ENCODE results near the gene MICALL1. TPM values are rescaled to one million over a fixed set of nuclear protein-coding genes. Genes with fewer than 3 reads are reported as not detected.

MICALL1 gene
- total RNA-seq, 1 donor from 2014 or later = 48.2 TPM

GRCh38 chr22:37922191-37922590, 16.1 kb downstream of the MICALL1 start:
- Mint-ChIP-seq H3K27me3 (ENCODE audit: low read depth) (no peaks in the 10 kb centered on the region), H3K4me1 (no peaks in the 10 kb centered on the region), H3K27ac (no peak overlapping the region), H3K9me3 (no peaks in the 10 kb centered on the region), H3K4me3 (no peak overlapping the region), H3K36me3 (peaks cover 17% of the 10 kb centered on the region)
- DNase-seq (ENCODE audit: low spot score in 2 of 2, unreplicated experiment in 2 of 2) = no peak
- TF ChIP-seq CTCF (IDR thresholded peaks at IDR 0.05; ENCODE audit: unreplicated experiment) = no peak

- H3K4me3 Mint-ChIP-seq = no peak overlapping the region
- H3K9me3 Mint-ChIP-seq = no peaks in the 10 kb centered on the region
- no peaks in the 10 kb centered on the region for H3K4me1 Mint-ChIP-seq
- H3K27ac Mint-ChIP-seq = no peak overlapping the region
- peaks cover 13% of the 10 kb centered on the region for H3K36me3 Mint-ChIP-seq
- no peaks in the 10 kb centered on the region for H3K27me3 Mint-ChIP-seq (ENCODE audit: low read depth)
- no peak for DNase-seq (ENCODE audit: low spot score in 2 of 2, unreplicated experiment in 2 of 2)
- TF ChIP-seq CTCF (IDR thresholded peaks at IDR 0.05; ENCODE audit: unreplicated experiment) = no peak
These were observed 17.8 kb downstream of the MICALL1 start for GRCh38 chr22:37923927-37924326.

GRCh38 chr22:37924386-37925065, 18.4 kb downstream of the MICALL1 start:
- Mint-ChIP-seq H3K4me1 (no peaks in the 10 kb centered on the region), H3K4me3 (no peak overlapping the region)
- DNase-seq (ENCODE audit: low spot score in 2 of 2, unreplicated experiment in 2 of 2) = no peak

GRCh38 chr22:37925330-37925729, 19.2 kb downstream of the MICALL1 start:
- Mint-ChIP-seq H3K4me1 (no peaks in the 10 kb centered on the region), H3K27ac (no peak overlapping the region), H3K27me3 (ENCODE audit: low read depth) (no peaks in the 10 kb centered on the region), H3K9me3 (no peaks in the 10 kb centered on the region), H3K4me3 (no peak overlapping the region), H3K36me3 (peaks cover 14% of the 10 kb centered on the region)
- DNase-seq (ENCODE audit: low spot score in 2 of 2, unreplicated experiment in 2 of 2) = no peak
- TF ChIP-seq CTCF (IDR thresholded peaks at IDR 0.05; ENCODE audit: unreplicated experiment) = no peak

More at GRCh38 chr22:37924386-37925065, 18.4 kb downstream of the MICALL1 start:
- no peaks in the 10 kb centered on the region for H3K9me3 Mint-ChIP-seq
- H3K36me3 Mint-ChIP-seq = peaks cover 18% of the 10 kb centered on the region
- H3K27me3 Mint-ChIP-seq (ENCODE audit: low read depth) = no peaks in the 10 kb centered on the region
- H3K27ac Mint-ChIP-seq = no peak overlapping the region
- TF ChIP-seq CTCF (IDR thresholded peaks at IDR 0.05; ENCODE audit: unreplicated experiment) = no peak

GRCh38 chr22:37925767-37926166, 19.7 kb downstream of the MICALL1 start:
- Mint-ChIP-seq H3K27ac (no peak overlapping the region), H3K36me3 (peaks cover 14% of the 10 kb centered on the region), H3K9me3 (no peaks in the 10 kb centered on the region), H3K4me3 (no peak overlapping the region), H3K4me1 (no peaks in the 10 kb centered on the region), H3K27me3 (ENCODE audit: low read depth) (no peaks in the 10 kb centered on the region)
- DNase-seq (ENCODE audit: low spot score in 2 of 2, unreplicated experiment in 2 of 2) = no peak
- no peak for TF ChIP-seq CTCF (IDR thresholded peaks at IDR 0.05; ENCODE audit: unreplicated experiment)
